HepG2 (cell line): ENCODE measurements around the gene STAP2. TPM values are rescaled to one million over a fixed set of nuclear protein-coding genes. Genes with fewer than 3 reads are reported as not detected.

Experiments used
- ARID2 ChIP-seq: sonication (generic); formaldehyde crosslinking; IDR thresholded peaks from 2 replicates; pipeline ENCODE4 v1.8.1; 2022; ENCODE audit warnings: mild to moderate bottlenecking, missing genetic modification reagents, borderline replicate concordance
- ATF1 ChIP-seq: IDR thresholded peaks from 2 replicates; pipeline ENCODE4 v1.6.1; 2016; ENCODE audit warnings: mild to moderate bottlenecking, control low read depth
- BRCA1 ChIP-seq: sonication (generic); formaldehyde crosslinking; IDR thresholded peaks from 2 replicates; pipeline ENCODE4 v1.4.0; 2020; ENCODE audit warnings: missing genetic modification reagents
- CENPBD1 ChIP-seq: sonication (generic); formaldehyde crosslinking; IDR thresholded peaks from 2 replicates; pipeline ENCODE4 v1.8.0; 2022; ENCODE audit warnings: missing genetic modification reagents, low read depth, mild to moderate bottlenecking, borderline replicate concordance
- GMEB2 ChIP-seq: IDR thresholded peaks from 2 replicates; pipeline ENCODE4 v1.6.1; 2016; ENCODE audit warnings: missing biosample characterization, missing genetic modification reagents, low read depth
- MBNL3 ChIP-seq: fragments of 250-450 bp; sonication (Bioruptor Pico); conservative IDR thresholded peaks from 2 replicates; pipeline ENCODE4 v1.8.0; 2022; ENCODE audit warnings: mild to moderate bottlenecking, inconsistent platforms
- RORA ChIP-seq: sonication (generic); formaldehyde crosslinking; IDR thresholded peaks from 2 replicates; pipeline ENCODE4 v1.5.0; 2020; ENCODE audit warnings: mild to moderate bottlenecking, missing genetic modification reagents, moderate library complexity
- SAP130 ChIP-seq: IDR thresholded peaks from 2 replicates; pipeline ENCODE4 v1.6.1; 2016; ENCODE audit warnings: low read depth
- TAF15 ChIP-seq: fragments of 200-400 bp; formaldehyde crosslinking; IDR thresholded peaks from one replicate; pipeline ENCODE4 v1.6.1; 2018; ENCODE audit warnings: mild to moderate bottlenecking, low read depth, low read length; ENCODE audit not compliant: poor library complexity, severe bottlenecking
- TEAD2 ChIP-seq: sonication (generic); formaldehyde crosslinking; IDR thresholded peaks from 2 replicates; pipeline ENCODE4 v1.9.0; 2021; ENCODE audit warnings: missing genetic modification reagents
- TFDP1 ChIP-seq: IDR thresholded peaks from 2 replicates; pipeline ENCODE4 v1.6.1; 2016; ENCODE audit warnings: missing compliant biosample characterization, missing genetic modification reagents, borderline replicate concordance
- ZFP36L1 ChIP-seq: sonication (generic); formaldehyde crosslinking; IDR thresholded peaks from 2 replicates; pipeline ENCODE4 v1.8.0; 2022; ENCODE audit warnings: mild to moderate bottlenecking, missing genetic modification reagents, moderate library complexity
- ZFP37 ChIP-seq: sonication (generic); formaldehyde crosslinking; IDR thresholded peaks from 2 replicates; pipeline ENCODE4 v1.4.0; 2020; ENCODE audit warnings: missing genetic modification reagents, borderline replicate concordance
- ZMYM3 ChIP-seq: sonication (generic); formaldehyde crosslinking; IDR thresholded peaks from 2 replicates; pipeline ENCODE4 v1.5.1; 2020; ENCODE audit warnings: mild to moderate bottlenecking, missing genetic modification reagents
- ZNF432 ChIP-seq: sonication (generic); formaldehyde crosslinking; IDR thresholded peaks from 2 replicates; pipeline ENCODE4 v1.5.0; 2020; ENCODE audit warnings: missing genetic modification reagents, mild to moderate bottlenecking, borderline replicate concordance
- ZNF552 ChIP-seq: sonication (generic); formaldehyde crosslinking; IDR thresholded peaks from 2 replicates; pipeline ENCODE4 v1.9.0; 2022; ENCODE audit warnings: missing genetic modification reagents, mild to moderate bottlenecking, borderline replicate concordance
- ZNF629 ChIP-seq: sonication (generic); formaldehyde crosslinking; conservative IDR thresholded peaks from 2 replicates; pipeline ENCODE4 v1.5.0; 2020; ENCODE audit warnings: missing genetic modification reagents
- ZNF75D ChIP-seq: sonication (generic); formaldehyde crosslinking; IDR thresholded peaks from 2 replicates; pipeline ENCODE4 v1.8.1; 2023; ENCODE audit warnings: missing genetic modification reagents, mild to moderate bottlenecking, borderline replicate concordance
- ZNF768 ChIP-seq: sonication (generic); formaldehyde crosslinking; IDR thresholded peaks from 2 replicates; pipeline ENCODE4 v1.4.0; 2020; ENCODE audit warnings: missing genetic modification reagents
- ZNF790 ChIP-seq: sonication (generic); formaldehyde crosslinking; IDR thresholded peaks from 2 replicates; pipeline ENCODE4 v1.8.0; 2022; ENCODE audit warnings: missing genetic modification reagents, mild to moderate bottlenecking, borderline replicate concordance
- ZNF792 ChIP-seq: IDR thresholded peaks from 2 replicates; pipeline ENCODE4 v1.6.1; 2016
- ZSCAN20 ChIP-seq: sonication (generic); formaldehyde crosslinking; IDR thresholded peaks from 2 replicates; pipeline ENCODE4 v1.4.0; 2020; ENCODE audit warnings: missing genetic modification reagents, mild to moderate bottlenecking, borderline replicate concordance
- polyA plus RNA-seq, 8 experiments: library from polyadenylated mRNA; depleted of rRNA in 3 of 8; stranded (reverse) in 7 of 8; unstranded in 1 of 8; fragments of >200 nt; fragmentation: Illumina TruSeq in 4 of 8; extraction: Trizol in 4 of 8; gene quantifications; 2 replicates each; pipeline versions ENCODE4 v1.2.1 to v1.2.3, GENCODE V29; 2011 to 2016; ENCODE audit warnings: low read depth in 4 of 8, missing spikeins in 1 of 8, mixed read lengths in 1 of 8; ENCODE audit not compliant: insufficient read depth in 1 of 8
- total RNA-seq, 5 experiments: library from RNA; depleted of rRNA; stranded (reverse); fragments of >200 nt; fragmentation: Illumina TruSeq; extraction: Trizol; gene quantifications; 2 replicates each; pipeline ENCODE4 v1.2.3, GENCODE V29; 2016; ENCODE audit warnings: low read depth in 1 of 5
- TF ChIP-seq, protein P1 (sequence below): IDR thresholded peaks from 2 replicates; pipeline ENCODE4 v1.6.1; 2016; ENCODE audit warnings: mild to moderate bottlenecking, missing biosample characterization, missing genetic modification reagents
- TF ChIP-seq, protein P2 (sequence below): sonication (generic); formaldehyde crosslinking; conservative IDR thresholded peaks from 2 replicates; pipeline ENCODE4 v1.4.0; 2020; ENCODE audit warnings: missing genetic modification reagents
- TF ChIP-seq, protein P3 (sequence below): sonication (generic); formaldehyde crosslinking; IDR thresholded peaks from 2 replicates; pipeline ENCODE4 v1.4.0; 2020; ENCODE audit warnings: missing genetic modification reagents

STAP2 gene
- total and polyA plus RNA-seq, 2 of the 13 experiments (the other 11 are each of a cell fraction or from before 2014, with no cell fraction given) = 39.0 to 43.7 TPM

- no peak for TF ChIP-seq ZSCAN20 (CRISPR knock-in tag)
- TF ChIP-seq ZNF552 = no peak; the same call in 1 of the 2 replicates
- TF ChIP-seq RORA (CRISPR knock-in tag) = no peak
- TF ChIP-seq CENPBD1 (CRISPR knock-in tag) = no peak
- TF ChIP-seq ZFP37 = peak; percentile 92
- TF ChIP-seq BRCA1 (CRISPR knock-in tag) = peak; percentile 64; the same call in 1 of the 2 replicates
- peak; percentile 42; the same call in 1 of the 2 replicates for TF ChIP-seq ZNF629 (CRISPR knock-in tag)
- no peak for TF ChIP-seq ZNF768
- TF ChIP-seq SAP130 = peak; percentile 95
- 0 out of 2 replicates have a peak, but pooled peaks have one; percentile 76 for TF ChIP-seq TEAD2
- TF ChIP-seq ZNF792 (CRISPR knock-in tag) = peak; percentile 79; the same call in 1 of the 2 replicates
- TF ChIP-seq, protein P1, sequence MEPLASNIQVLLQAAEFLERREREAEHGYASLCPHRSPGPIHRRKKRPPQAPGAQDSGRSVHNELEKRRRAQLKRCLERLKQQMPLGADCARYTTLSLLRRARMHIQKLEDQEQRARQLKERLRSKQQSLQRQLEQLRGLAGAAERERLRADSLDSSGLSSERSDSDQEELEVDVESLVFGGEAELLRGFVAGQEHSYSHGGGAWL = peak; percentile 74
- TF ChIP-seq ZNF432 = no peak
- TF ChIP-seq GMEB2 = no peak
- TF ChIP-seq MBNL3 = no peak
- TF ChIP-seq ZNF790 (CRISPR knock-in tag) = no peak
- peak; percentile 94 for TF ChIP-seq ZMYM3
- TF ChIP-seq ARID2 (CRISPR knock-in tag) = no peak
- TF ChIP-seq ZNF75D (CRISPR knock-in tag) = no peak
- TF ChIP-seq, protein P2, sequence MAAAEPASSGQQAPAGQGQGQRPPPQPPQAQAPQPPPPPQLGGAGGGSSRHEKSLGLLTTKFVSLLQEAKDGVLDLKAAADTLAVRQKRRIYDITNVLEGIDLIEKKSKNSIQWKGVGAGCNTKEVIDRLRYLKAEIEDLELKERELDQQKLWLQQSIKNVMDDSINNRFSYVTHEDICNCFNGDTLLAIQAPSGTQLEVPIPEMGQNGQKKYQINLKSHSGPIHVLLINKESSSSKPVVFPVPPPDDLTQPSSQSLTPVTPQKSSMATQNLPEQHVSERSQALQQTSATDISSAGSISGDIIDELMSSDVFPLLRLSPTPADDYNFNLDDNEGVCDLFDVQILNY (CRISPR knock-in tag) = no peak
- peak; percentile 96 for TF ChIP-seq TFDP1 (CRISPR knock-in tag)
- TF ChIP-seq ZFP36L1 (CRISPR knock-in tag) = peak; percentile 78; the same call in 1 of the 2 replicates
- TF ChIP-seq ATF1 = no peak
- no peak for TF ChIP-seq TAF15
- TF ChIP-seq, protein P3, sequence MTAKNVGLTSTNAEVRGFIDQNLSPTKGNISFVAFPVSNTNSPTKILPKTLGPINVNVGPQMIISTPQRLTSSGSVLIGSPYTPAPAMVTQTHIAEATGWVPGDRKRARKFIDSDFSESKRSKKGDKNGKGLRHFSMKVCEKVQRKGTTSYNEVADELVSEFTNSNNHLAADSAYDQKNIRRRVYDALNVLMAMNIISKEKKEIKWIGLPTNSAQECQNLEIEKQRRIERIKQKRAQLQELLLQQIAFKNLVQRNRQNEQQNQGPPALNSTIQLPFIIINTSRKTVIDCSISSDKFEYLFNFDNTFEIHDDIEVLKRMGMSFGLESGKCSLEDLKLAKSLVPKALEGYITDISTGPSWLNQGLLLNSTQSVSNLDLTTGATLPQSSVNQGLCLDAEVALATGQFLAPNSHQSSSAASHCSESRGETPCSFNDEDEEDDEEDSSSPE = peak; percentile 89
Measured at GRCh38 chr19:4310247-4311121, 28.1 kb downstream of the STAP2 start (continued).
